HG03066 (cell line): ENCODE results near the gene ENPP3.
A peak's percentile ranks its signal among the peaks of the same experiment; 100 is the strongest.
"Not testable (repeated sequence)": the region's sequence is repeated elsewhere in the genome, so short reads cannot be mapped to it uniquely, and the experiment has no call there.

Experiments
- ATAC-seq: cut with Tn5 transposase; IDR thresholded peaks from one replicate; pipeline ENCODE4 v1.9.1; 2021; ENCODE audit warnings: low read depth; ENCODE audit not compliant: unreplicated experiment

ENPP3 gene

DNA sequence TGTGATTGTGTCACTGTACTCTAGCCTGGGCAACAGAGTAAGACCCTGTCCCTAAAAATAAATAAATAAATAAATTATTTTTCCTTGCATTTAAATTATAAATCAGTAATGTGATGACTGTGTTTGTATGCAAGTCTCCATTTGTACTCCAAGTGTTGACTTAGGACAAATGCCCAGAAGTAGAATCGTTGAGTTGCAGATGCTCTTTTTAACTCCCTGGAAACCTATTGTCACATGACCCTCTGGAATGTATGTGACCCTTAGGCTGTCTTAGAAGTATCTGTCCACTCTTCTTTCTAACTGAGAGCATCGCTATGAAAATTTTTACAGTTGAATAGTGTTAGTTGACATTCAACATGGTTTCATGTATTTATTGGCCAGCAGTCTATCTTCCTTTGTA lies 45.3 kb downstream of the ENPP3 start:
- ATAC-seq, result no peak

GRCh38 chr6:131683479-131683878 lies 46.4 kb downstream of the ENPP3 start:
- peak; percentile 68 for ATAC-seq

DNA sequence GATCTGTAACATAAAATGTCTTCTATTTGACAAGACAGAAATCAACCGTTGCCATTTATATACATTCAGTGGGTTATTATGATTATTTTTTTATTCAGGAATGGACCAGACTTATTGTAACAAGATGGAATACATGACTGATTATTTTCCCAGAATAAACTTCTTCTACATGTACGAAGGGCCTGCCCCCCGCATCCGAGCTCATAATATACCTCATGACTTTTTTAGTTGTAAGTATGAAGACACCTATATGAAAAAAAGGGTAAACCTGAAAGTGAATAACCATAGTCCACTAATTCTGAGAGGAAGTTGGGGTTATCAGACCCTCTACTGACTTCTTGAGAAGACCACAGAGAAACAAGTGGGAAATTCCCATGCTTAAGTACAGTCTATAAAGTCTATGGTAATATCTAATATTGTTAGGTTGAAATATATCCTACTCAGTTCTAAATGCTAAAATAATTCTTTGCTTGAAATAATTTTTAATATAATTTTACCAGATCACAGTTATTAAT lies 48.2 kb downstream of the ENPP3 start:
- peak; percentile 51 for ATAC-seq

- ATAC-seq, result no peak
These were observed 49.9 kb downstream of the ENPP3 start for GRCh38 chr6:131687022-131687421.

- peak; percentile 68 for ATAC-seq
These were observed 51.2 kb downstream of the ENPP3 start for GRCh38 chr6:131688286-131688685.

DNA sequence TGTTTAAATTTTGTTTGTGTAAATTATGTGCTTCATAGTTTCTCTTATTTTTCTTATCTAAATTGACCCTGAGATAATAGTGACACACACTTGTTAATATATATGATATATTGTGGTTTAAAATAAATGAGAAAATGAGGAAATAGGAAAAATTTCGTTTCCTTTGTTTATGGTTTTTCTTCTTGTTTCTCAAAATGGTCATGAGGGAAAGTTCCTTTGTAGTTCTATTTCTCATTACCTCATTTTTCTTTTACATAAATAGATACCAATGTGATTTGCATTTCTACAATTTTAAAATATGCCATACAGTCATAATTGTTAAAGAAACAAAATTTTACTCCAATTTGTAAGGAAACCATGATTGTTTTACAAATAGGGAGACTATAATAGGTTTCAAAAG lies 54.9 kb downstream of the ENPP3 start:
- ATAC-seq, result no peak

DNA sequence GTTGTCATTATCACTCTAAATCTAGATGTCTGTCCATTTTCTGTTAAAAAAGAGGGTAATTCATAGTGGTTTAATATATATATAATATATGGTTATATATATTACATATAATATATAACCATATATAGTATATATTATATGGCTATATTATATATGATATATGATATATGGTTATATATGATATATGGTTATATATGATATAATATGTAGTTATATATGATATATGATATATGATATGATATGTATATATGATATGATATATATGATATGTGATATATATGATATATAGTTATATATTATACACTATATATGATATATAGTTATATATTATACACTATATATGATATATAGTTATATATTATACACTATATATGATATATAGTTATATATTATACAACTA lies 55.5 kb downstream of the ENPP3 start:
- ATAC-seq, result no peak

DNA sequence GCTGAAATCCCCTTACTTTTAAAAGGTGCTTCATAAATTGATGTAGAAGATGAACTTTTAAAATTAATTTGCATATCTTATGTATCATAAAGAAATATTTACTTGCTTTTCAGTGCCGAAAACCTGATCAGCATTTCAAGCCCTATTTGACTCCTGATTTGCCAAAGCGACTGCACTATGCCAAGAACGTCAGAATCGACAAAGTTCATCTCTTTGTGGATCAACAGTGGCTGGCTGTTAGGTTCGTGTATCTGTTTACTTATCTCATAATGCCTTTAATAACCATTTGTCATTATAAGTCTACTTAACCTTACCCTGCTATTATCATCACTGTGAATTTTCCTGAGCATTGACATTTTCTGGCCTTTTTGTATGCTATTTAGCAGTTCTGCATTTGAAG lies 56.3 kb downstream of the ENPP3 start:
- ATAC-seq, result no peak

GRCh38 chr6:131694832-131695426 lies 57.8 kb downstream of the ENPP3 start:
- ATAC-seq, result peak; percentile 82

DNA sequence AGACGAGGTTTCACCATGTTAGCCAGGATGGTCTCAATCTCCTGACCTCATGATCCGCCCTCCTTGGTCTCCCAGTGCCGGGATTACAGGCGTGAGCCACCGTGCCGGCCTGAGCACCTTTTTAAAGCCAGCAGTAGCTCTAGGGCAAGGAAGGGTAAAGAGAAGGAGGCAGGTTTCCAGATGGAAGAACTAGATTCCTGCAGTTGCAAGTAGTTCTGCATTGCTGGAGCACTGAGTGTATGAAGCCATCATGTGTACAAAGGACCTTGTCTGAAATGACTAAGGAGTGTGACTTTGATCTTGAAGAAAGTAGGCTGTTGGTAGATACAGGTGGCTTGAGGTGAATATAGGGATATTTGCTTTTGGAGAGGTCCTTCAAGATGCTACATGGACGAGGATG lies 59.9 kb downstream of the ENPP3 start:
- no peak for ATAC-seq

- ATAC-seq, result not testable (repeated sequence)
These were observed 63.7 kb downstream of the ENPP3 start for GRCh38 chr6:131700851-131701250.

DNA sequence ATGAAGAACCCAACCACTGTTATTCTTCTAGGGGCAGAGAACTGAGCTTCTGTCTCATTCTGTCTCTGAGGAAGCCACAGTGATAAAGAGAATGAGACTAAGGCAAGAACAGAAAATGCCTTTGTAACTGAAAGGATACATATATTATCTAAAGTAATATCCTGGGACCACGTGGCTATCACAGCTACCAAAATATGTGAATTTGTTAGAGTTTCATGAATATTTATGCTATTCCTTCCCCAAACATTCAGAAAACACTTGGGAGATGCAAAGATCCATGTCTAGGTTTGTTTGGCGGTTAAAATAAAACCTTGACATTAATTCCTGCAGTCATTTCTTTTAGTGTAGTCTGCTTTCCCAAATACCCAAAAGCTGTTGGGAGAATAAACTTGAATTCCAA lies 66.8 kb downstream of the ENPP3 start:
- not testable (repeated sequence) for ATAC-seq

DNA sequence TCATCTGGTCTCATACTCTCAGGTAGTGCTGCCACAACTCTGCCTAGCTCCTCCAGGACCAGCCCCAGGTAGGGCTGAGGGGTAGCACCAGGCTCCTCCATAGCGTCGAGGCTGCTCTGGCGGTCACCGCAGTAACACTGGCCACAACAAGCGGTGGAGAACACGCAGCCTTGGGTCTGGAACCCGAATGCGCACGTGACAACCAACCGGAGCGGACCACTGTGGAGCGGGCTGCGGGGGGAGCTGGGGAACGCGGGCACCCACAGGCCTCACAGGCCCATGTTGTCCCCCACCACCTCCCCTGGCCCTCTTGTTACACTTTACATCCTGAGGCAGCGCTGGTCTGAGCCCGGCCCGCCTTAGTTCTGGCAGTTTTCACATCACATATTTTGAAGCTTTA lies 73.8 kb downstream of the ENPP3 start, which contains the start of gene CTAGE9:
CTAGE9 (minus strand) TSS at position 101 of the 400 bp plus-strand sequence; CDS start at position 101, 0 bp downstream.
- ATAC-seq, result not testable (repeated sequence)

DNA sequence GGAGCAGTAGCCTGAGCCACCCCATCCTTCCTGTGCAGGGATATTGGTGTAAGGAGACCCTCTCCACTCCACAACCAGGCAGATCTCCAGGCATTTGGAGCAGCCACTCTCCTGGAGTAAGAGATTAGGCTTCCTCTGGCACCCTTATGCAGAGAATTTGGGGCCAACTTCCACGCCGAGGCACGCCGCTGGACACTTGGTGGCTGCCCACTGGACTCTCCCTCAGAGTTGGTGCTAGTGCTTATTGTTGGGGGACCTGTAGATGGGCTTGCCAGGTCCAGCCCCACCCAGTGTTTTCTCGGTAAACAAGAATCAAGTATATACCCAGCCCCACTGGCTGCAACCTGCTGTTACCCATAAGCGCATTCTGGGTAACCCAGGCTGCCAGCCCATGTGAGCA lies 78.5 kb downstream of the ENPP3 start:
- ATAC-seq, result peak; percentile 73

GRCh38 chr6:131717836-131718542 lies 80.9 kb downstream of the ENPP3 start:
- no peak for ATAC-seq

- no peak for ATAC-seq
These were observed 84.1 kb downstream of the ENPP3 start for GRCh38 chr6:131721161-131721560.

DNA sequence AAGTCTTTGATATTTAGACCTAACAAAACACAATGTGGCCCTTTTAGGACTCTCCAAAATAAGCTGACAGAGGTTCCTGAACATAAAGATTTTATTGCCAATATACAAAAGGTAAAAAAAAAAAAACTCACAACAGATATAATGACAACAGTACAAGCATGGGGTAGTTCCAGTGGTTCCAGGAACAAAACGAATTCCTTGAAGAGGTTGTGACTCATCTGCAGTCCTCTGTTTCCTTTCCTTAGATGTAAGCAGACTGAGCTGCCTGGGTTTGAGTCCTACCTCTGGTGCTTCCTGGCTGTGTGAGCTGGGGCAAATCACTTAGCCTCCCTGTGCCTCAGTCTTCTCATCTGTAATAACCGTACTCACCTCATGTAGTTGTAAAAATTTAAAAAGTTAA lies 87.0 kb downstream of the ENPP3 start:
- ATAC-seq, result no peak

GRCh38 chr6:131727467-131727866 lies 90.4 kb downstream of the ENPP3 start:
- ATAC-seq, result no peak

DNA sequence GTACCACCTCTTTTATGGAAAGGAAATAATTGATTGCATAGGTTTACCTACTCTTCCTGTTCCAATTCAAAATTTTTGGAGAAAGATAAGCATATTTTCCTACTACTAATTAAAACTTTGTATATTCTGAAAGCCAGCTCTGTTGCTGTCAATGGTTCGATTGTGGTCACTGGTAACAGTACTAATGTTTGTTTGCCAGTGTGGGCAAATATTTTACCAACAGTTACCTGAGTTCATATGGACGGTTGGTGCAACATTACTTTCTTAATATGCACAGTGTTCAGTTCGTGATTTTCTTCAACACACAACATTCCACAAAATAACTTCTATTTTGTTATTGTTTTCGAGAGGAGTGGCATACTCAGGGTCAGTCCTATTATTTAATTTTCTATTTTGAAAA lies 90.8 kb downstream of the ENPP3 start:
- ATAC-seq, result no peak

- no peak for ATAC-seq
These were observed 91.3 kb downstream of the ENPP3 start for GRCh38 chr6:131728296-131728939.

- no peak for ATAC-seq
These were observed 92.4 kb downstream of the ENPP3 start for GRCh38 chr6:131729550-131729949.

GRCh38 chr6:131730264-131730663 lies 93.2 kb downstream of the ENPP3 start:
- ATAC-seq, result no peak
